GM21529 (cell line): ENCODE data around the gene NOP53.
"Not testable (repeated sequence)": the region's sequence is repeated elsewhere in the genome, so short reads cannot be mapped to it uniquely, and the experiment has no call there.

Source experiments
- ATAC-seq: cut with Tn5 transposase; IDR thresholded peaks from one replicate; pipeline ENCODE4 v1.9.1; 2021; ENCODE audit not compliant: unreplicated experiment

Gene NOP53

DNA sequence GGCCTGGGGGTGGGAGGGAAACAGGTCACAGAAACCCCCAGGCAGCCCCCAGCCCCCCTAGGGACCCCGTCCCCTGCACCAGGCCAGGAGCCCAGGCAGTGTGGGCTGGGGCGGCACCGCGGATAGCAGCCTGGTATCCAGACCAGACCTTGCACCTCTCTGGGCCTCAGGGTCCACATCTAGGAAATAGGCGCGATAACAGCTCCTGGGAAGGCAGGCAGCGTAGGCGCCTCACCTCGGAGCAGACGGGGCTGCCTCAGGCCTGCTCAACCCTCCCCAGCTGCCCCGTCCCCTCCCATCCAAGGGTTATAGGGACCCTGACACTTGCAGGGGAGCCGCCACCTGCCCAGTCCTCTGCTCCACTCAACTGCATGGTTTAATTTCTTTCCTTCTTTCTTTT, 58.3 kb downstream of the NOP53 start:
- not testable (repeated sequence) for ATAC-seq

DNA sequence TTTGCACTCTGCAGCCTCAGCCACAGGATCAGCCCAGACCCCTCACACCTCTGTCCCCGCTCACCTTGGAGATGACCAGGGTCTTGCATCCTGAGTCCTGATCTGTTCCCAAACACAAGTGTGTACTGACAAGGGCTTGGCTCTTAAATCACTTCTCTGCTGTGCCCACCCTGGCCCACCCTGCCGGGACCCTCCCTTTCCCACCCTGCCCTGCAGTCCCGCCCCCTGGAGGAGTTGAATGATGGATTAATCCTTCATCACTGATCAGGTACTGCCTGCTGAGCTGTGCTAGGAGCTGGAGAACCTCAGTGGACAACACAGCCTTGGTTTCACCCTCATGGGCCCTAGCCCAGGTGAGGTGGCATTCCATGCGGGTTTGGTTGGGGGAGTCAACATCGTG, 59.1 kb downstream of the NOP53 start, which contains the start of gene TPRX1:
Gene TPRX1, minus strand, starts transcription at position 101 of the 400 bp plus-strand sequence. Its CDS starts 12 bp downstream, at position 89.
- ATAC-seq, result not testable (repeated sequence)

DNA sequence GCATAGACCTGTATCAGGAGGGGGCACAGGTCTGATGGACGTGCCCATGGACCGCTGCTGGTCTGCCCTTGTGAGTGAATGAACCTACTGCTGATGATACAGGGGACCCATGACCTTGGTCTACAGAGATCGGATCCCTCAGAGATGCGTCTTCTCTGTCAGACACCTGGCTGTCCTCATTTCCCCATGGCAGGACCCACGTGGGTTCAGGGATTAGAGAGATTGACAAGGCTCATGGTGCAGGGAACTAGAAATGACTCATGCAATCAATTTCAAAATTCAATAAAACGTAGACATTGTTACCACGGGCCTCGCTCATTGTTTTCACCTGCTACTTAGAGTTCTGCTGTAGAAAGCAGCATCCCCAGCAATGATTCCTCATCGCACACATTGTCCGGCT, 60.0 kb downstream of the NOP53 start:
- no peak for ATAC-seq

DNA sequence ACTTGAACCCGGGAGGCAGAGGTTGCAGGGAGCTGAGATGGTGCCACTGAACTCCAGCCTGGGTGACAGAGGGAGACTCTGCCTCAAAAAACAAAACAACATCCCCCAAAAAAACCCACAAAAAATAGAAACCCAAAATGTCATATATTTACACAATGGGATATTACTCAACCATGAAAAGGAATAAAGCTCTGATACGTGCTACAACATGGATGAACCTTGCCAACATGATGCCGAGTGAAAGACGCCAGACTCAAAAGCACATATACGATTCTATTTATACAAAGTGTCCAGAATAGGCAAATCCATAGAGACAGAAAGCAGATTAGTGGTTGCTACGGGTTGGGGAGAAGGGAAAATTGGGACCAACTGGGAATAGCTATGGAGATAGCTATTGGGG, 61.1 kb downstream of the NOP53 start:
- ATAC-seq, result no peak
